Neutrophil (primary cell): Measurements from ENCODE around the gene SMIM20.

Experiments
- H3K27ac ChIP-seq: fragments of 200-600 bp; sonication (generic); 2 replicates; pipeline ENCODE4 v1.5.1; 2016; ENCODE audit warnings: mild to moderate bottlenecking, moderate library complexity
- H3K27me3 ChIP-seq: fragments of 200-600 bp; sonication (generic); 2 replicates; pipeline ENCODE4 v1.6.0; 2016; ENCODE audit warnings: mild to moderate bottlenecking
- H3K36me3 ChIP-seq: fragments of 200-600 bp; sonication (generic); 2 replicates; pipeline ENCODE4 v1.5.1; 2017
- H3K4me1 ChIP-seq, 2 experiments: fragments of 200-600 bp in 1 of 2; sonication (generic) in 1 of 2; 1 replicate in 1 of 2; 2 replicates in 1 of 2; pipeline versions ENCODE4 v1.5.1 to v1.6.1; 2013 to 2016; ENCODE audit warnings: low read depth in 1 of 2, low read length in 1 of 2, mild to moderate bottlenecking in 1 of 2, moderate library complexity in 1 of 2; ENCODE audit not compliant: control insufficient read depth in 1 of 2, insufficient read depth in 1 of 2
- H3K4me3 ChIP-seq, 2 experiments: fragments of 200-600 bp in 1 of 2; sonication (generic) in 1 of 2; 1 replicate in 1 of 2; 2 replicates in 1 of 2; pipeline ENCODE4 v1.5.1; 2013 to 2016; ENCODE audit warnings: low read depth in 1 of 2, low read length in 1 of 2, mild to moderate bottlenecking in 1 of 2, moderate library complexity in 1 of 2
- H3K9me3 ChIP-seq: fragments of 200-600 bp; sonication (generic); 2 replicates; pipeline ENCODE4 v1.5.1; 2016
- CTCF ChIP-seq: fragments of 200-600 bp; sonication (generic); IDR thresholded peaks from 2 replicates; pipeline ENCODE4 v1.5.1; 2016; ENCODE audit warnings: antibody characterized with exemption

SMIM20 gene

GRCh38 chr4:25879091-25879584 lies 34.9 kb upstream of the SMIM20 start:
- Histone ChIP-seq H3K27ac (no peak overlapping the region), H3K4me3 (no peak overlapping the region), H3K36me3 (no peaks in the 10 kb centered on the region), H3K4me1 (no peaks in the 10 kb centered on the region), H3K9me3 (no peaks in the 10 kb centered on the region), H3K27me3 (no peaks in the 10 kb centered on the region)
- TF ChIP-seq CTCF = no peak

- Histone ChIP-seq H3K4me3 (no peak overlapping the region), H3K36me3 (no peaks in the 10 kb centered on the region), H3K27ac (no peak overlapping the region), H3K27me3 (no peaks in the 10 kb centered on the region), H3K4me1 (no peaks in the 10 kb centered on the region), H3K9me3 (no peaks in the 10 kb centered on the region)
- TF ChIP-seq CTCF = no peak
These were observed 34.4 kb upstream of the SMIM20 start for GRCh38 chr4:25879587-25879986.

- H3K4me1 ChIP-seq = no peaks in the 10 kb centered on the region
- TF ChIP-seq CTCF = no peak
- H3K4me3 ChIP-seq = no peak overlapping the region
- no peaks in the 10 kb centered on the region for H3K27me3 ChIP-seq
- H3K36me3 ChIP-seq = no peaks in the 10 kb centered on the region
- H3K9me3 ChIP-seq = no peaks in the 10 kb centered on the region
- H3K27ac ChIP-seq = no peak overlapping the region
These were observed 33.9 kb upstream of the SMIM20 start for GRCh38 chr4:25879991-25880651.

GRCh38 chr4:25881193-25881592 lies 32.8 kb upstream of the SMIM20 start:
- H3K36me3 ChIP-seq = no peaks in the 10 kb centered on the region
- H3K27me3 ChIP-seq = no peaks in the 10 kb centered on the region
- no peak for TF ChIP-seq CTCF
- H3K27ac ChIP-seq = no peak overlapping the region
- no peak overlapping the region for H3K4me3 ChIP-seq
- no peaks in the 10 kb centered on the region for H3K4me1 ChIP-seq
- H3K9me3 ChIP-seq = no peaks in the 10 kb centered on the region

- TF ChIP-seq CTCF = no peak
- Histone ChIP-seq H3K9me3 (no peaks in the 10 kb centered on the region), H3K27me3 (no peaks in the 10 kb centered on the region), H3K27ac (no peak overlapping the region), H3K36me3 (no peaks in the 10 kb centered on the region), H3K4me3 (no peak overlapping the region), H3K4me1 (no peaks in the 10 kb centered on the region)
These were observed 31.8 kb upstream of the SMIM20 start for GRCh38 chr4:25882226-25882625.
